B cell (primary cell): ENCODE measurements around the gene HEXIM2. TPM values are rescaled to one million over a fixed set of nuclear protein-coding genes. Genes with fewer than 3 reads are reported as not detected.

Experiments
- ATAC-seq: fragments of 200-7000 bp; cut with Tn5 transposase; one replicate; pipeline ENCODE4 v1.10.0; 2021; ENCODE audit warnings: low read depth, mild to moderate bottlenecking, moderate number of reproducible peaks, moderate library complexity
- CTCF ChIA-PET: fragments of 350-600 bp; sonication (Branson Sonifier 250); formaldehyde crosslinking; loops from one replicate; lab custom pipeline; 2021; ENCODE audit warnings: antibody characterized with exemption, inconsistent platforms; lab: Charles Lee
- POLR2A ChIA-PET: fragments of 350-600 bp; sonication (Branson Sonifier 250); formaldehyde crosslinking; loops from one replicate; lab custom pipeline; 2021; ENCODE audit warnings: antibody characterized with exemption; lab: Charles Lee
- DNase-seq: peaks from one replicate; pipeline ENCODE4 v3.0.0; 2013
- H2AFZ ChIP-seq: 2 replicates; pipeline ENCODE4 v1.6.1; 2012; ENCODE audit warnings: mild to moderate bottlenecking, low read depth, low read length; ENCODE audit not compliant: insufficient read depth, poor library complexity, severe bottlenecking
- H3K27ac ChIP-seq, 2 donors: 1 replicate in 1 of 2; 2 replicates in 1 of 2; pipeline ENCODE4 v1.5.1; 2012 to 2013; ENCODE audit warnings: low read length in 2 of 2, mild to moderate bottlenecking in 2 of 2, moderate library complexity in 1 of 2
- H3K27me3 ChIP-seq, 4 experiments: fragments of 200-600 bp in 1 of 4; sonication (generic) in 1 of 4; replicated peaks in 1 of 4; 1 replicate in 2 of 4; 2 replicates in 2 of 4; pipeline versions ENCODE4 v1.6.1 to v1.7.0; 2013 to 2016; ENCODE audit warnings: low read length in 3 of 4, mild to moderate bottlenecking in 2 of 4, mixed read lengths in 1 of 4, moderate library complexity in 1 of 4; ENCODE audit not compliant: insufficient read depth in 4 of 4, control insufficient read depth in 3 of 4; ENCODE audit errors: control extremely low read depth in 1 of 4
- H3K36me3 ChIP-seq, 2 experiments: replicated peaks in 1 of 2; 1 replicate in 1 of 2; 2 replicates in 1 of 2; pipeline versions ENCODE4 v1.6.1 to v1.7.1; 2013; ENCODE audit warnings: low read length in 1 of 2; ENCODE audit not compliant: insufficient read depth in 2 of 2, control insufficient read depth in 1 of 2; ENCODE audit errors: control extremely low read depth in 1 of 2, extremely low read depth in 1 of 2
- H3K4me1 ChIP-seq, 2 donors: fragments of 200-600 bp in 1 of 2; sonication (generic) in 1 of 2; 1 replicate in 1 of 2; 2 replicates in 1 of 2; pipeline versions ENCODE4 v1.5.1 to v1.6.1; 2013 to 2017; ENCODE audit warnings: low read length in 2 of 2; ENCODE audit not compliant: control insufficient read depth in 2 of 2, insufficient read depth in 2 of 2
- H3K4me2 ChIP-seq: replicated peaks from 2 replicates; pipeline ENCODE3; 2012; ENCODE audit warnings: mild to moderate bottlenecking, low read depth, low read length; ENCODE audit not compliant: poor library complexity, severe bottlenecking
- H3K4me3 ChIP-seq, 5 experiments: fragments of 200-600 bp in 1 of 5; sonication (generic) in 1 of 5; 1 replicate in 3 of 5; 2 replicates in 2 of 5; pipeline versions ENCODE4 v1.5.1 to v1.7.0; 2011 to 2016; ENCODE audit warnings: low read length in 4 of 5, mild to moderate bottlenecking in 4 of 5, low read depth in 2 of 5, control low read depth in 1 of 5, moderate library complexity in 1 of 5; ENCODE audit not compliant: insufficient read depth in 1 of 5; ENCODE audit errors: control extremely low read depth in 1 of 5, extremely low read depth in 1 of 5
- H3K79me2 ChIP-seq: fragments of 200-600 bp; sonication (generic); one replicate; pipeline ENCODE4 v1.6.0; 2016; ENCODE audit warnings: low read length; ENCODE audit not compliant: control insufficient read depth, insufficient read depth
- H3K9ac ChIP-seq: fragments of 200-600 bp; sonication (generic); 2 replicates; pipeline ENCODE4 v1.6.1; 2017; ENCODE audit warnings: mild to moderate bottlenecking, low read length, moderate library complexity
- H3K9me3 ChIP-seq, 3 donors: one replicate each; pipeline versions ENCODE4 v1.6.1 to v1.7.1; 2013; ENCODE audit warnings: low read length in 2 of 3; ENCODE audit not compliant: control insufficient read depth in 2 of 3, insufficient read depth in 1 of 3; ENCODE audit errors: control extremely low read depth in 1 of 3
- H4K20me1 ChIP-seq: 2 replicates; pipeline ENCODE4 v1.6.0; 2012; ENCODE audit warnings: mild to moderate bottlenecking, low read length; ENCODE audit not compliant: insufficient read depth, control insufficient read depth, poor library complexity, severe bottlenecking
- H3K27ac Mint-ChIP-seq: one replicate; pipeline ENCODE4 v1.8.0; 2021; ENCODE audit warnings: mixed read lengths
- H3K27me3 Mint-ChIP-seq: one replicate; pipeline ENCODE4 v1.8.0; 2021; ENCODE audit warnings: mixed read lengths
- H3K4me1 Mint-ChIP-seq: one replicate; pipeline ENCODE4 v1.8.0; 2021; ENCODE audit warnings: mixed read lengths
- H3K4me3 Mint-ChIP-seq: one replicate; pipeline ENCODE4 v1.8.0; 2021; ENCODE audit warnings: mixed read lengths
- H3K9me3 Mint-ChIP-seq: one replicate; pipeline ENCODE4 v1.8.0; 2022; ENCODE audit warnings: mixed read lengths; ENCODE audit not compliant: insufficient read depth
- CTCF ChIP-seq: fragments of 200-600 bp; IDR thresholded peaks from one replicate; pipeline ENCODE4 v1.8.0; 2022; ENCODE audit warnings: antibody characterized with exemption, mild to moderate bottlenecking
- EZH2 ChIP-seq: IDR thresholded peaks from 2 replicates; pipeline ENCODE4 v1.6.1; 2012; ENCODE audit warnings: borderline replicate concordance, low read depth, mild to moderate bottlenecking, moderate library complexity, low read length; ENCODE audit not compliant: insufficient read depth, poor library complexity, severe bottlenecking
- WGBS: methylation state at CpG from one replicate; pipeline ENCODE4 v1.1.5; 2013; ENCODE audit warnings: missing lambda C conversion rate; ENCODE audit not compliant: insufficient coverage; 5-methylcytosine and 5-hydroxymethylcytosine counted together
- intact Hi-C: fragments of 100-400 bp; cut with micrococcal nuclease; formaldehyde crosslinking; loops from one replicate; pipeline ENCODE4 v1.10.0; 2022
- polyA plus RNA-seq: library from polyadenylated mRNA; depleted of rRNA; stranded (reverse); fragments of >200 nt; gene quantifications from 2 replicates; pipeline ENCODE4 v1.2.3, GENCODE V29; 2012
- total RNA-seq, 2 donors: library from RNA; stranded (reverse); fragments of 120-200 nt in 1 of 2; gene quantifications; 1 replicate in 1 of 2; 2 replicates in 1 of 2; pipeline versions ENCODE4 v1.2.3 to v1.2.4, GENCODE V29; 2013 to 2022

HEXIM2 gene
- total and polyA plus RNA-seq, 2 donors (not counting 1 experiment from before 2014, with no cell fraction given), result 3.7 to 10.0 TPM

DNA sequence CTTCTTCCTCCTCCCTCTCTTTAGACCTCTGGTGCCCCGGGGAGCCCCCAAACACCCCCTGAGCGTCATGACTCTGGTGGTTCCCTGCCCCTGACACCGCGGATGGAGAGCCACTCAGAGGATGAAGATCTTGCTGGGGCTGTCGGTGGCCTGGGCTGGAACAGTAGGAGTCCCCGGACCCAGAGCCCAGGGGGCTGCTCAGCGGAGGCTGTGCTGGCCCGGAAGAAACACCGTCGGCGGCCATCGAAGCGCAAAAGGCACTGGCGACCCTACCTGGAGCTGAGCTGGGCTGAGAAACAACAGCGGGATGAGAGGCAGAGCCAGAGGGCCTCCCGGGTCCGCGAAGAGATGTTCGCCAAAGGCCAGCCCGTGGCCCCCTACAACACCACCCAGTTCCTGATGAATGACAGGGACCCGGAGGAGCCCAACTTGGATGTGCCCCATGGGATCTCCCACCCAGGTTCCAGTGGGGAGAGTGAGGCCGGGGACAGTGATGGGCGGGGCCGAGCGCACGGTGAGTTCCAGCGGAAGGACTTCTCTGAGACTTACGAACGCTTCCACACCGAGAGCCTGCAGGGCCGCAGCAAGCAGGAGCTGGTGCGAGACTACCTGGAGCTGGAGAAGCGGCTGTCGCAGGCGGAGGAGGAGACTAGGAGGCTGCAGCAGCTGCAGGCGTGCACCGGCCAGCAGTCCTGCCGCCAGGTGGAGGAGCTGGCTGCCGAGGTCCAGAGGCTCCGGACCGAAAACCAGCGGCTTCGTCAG is 7.5 kb downstream of the HEXIM2 start:
- no peaks in the 10 kb centered on the region for H3K36me3 ChIP-seq
- no peak overlapping the region for H3K4me3 ChIP-seq
- no peaks in the 10 kb centered on the region for H3K9me3 ChIP-seq
- H3K27ac ChIP-seq, result no peak overlapping the region
- no peaks in the 10 kb centered on the region for H4K20me1 ChIP-seq
- H3K27me3 ChIP-seq, result no peaks in the 10 kb centered on the region
- H3K9ac ChIP-seq, result no peak overlapping the region
- ChIA-PET POLR2A (interaction anchor here (0.6 kb wide), 1 partner anchor 12 kb away, joined by 4 read pairs; no protein-coding TSS in a partner anchor), CTCF (interaction anchor here (1.4 kb wide), 1 partner anchor 20 kb away, joined by 5 read pairs; no protein-coding TSS in a partner anchor)
- H3K9me3 Mint-ChIP-seq, result no peaks in the 10 kb centered on the region
- DNase-seq, result no peak
- H3K79me2 ChIP-seq, result no peaks in the 10 kb centered on the region
- ATAC-seq, result no peak
- peaks cover 12% of the 10 kb centered on the region for H3K4me1 Mint-ChIP-seq
- no peak overlapping the region for H3K27ac Mint-ChIP-seq
- intact Hi-C loops, result no loop called here
- no peak overlapping the region for H2AFZ ChIP-seq
- peaks cover 11 to 16% of the 10 kb centered on the region in 2 donors for H3K4me1 ChIP-seq
- H3K4me2 ChIP-seq, result no peak overlapping the region
- TF ChIP-seq EZH2 (no peak), CTCF (no peak)
- 98% methylated on average over 39 of the region's 43 CpGs for WGBS
- H3K4me3 Mint-ChIP-seq, result no peak overlapping the region
- H3K27me3 Mint-ChIP-seq, result no peaks in the 10 kb centered on the region

- DNase-seq (no peak), ATAC-seq (no peak)
- Histone ChIP-seq H3K4me2 (no peak overlapping the region), H3K79me2 (no peaks in the 10 kb centered on the region), H3K4me3 (no peak overlapping the region), H3K27me3 (no peaks in the 10 kb centered on the region), H4K20me1 (no peaks in the 10 kb centered on the region), H3K36me3 (no peaks in the 10 kb centered on the region), H3K9ac (no peak overlapping the region), H2AFZ (no peak overlapping the region), H3K9me3 (no peaks in the 10 kb centered on the region), H3K27ac (no peak overlapping the region), H3K4me1 (peaks cover 11 to 16% of the 10 kb centered on the region in 2 donors)
- CTCF ChIA-PET, result interaction anchor here (0.9 to 1.4 kb wide), 2 partner anchors 21 to 35 kb away, joined by 4 to 5 read pairs; partner anchors contain the start of gene ACBD4
- H3K4me1 Mint-ChIP-seq, result peaks cover 12% of the 10 kb centered on the region
- TF ChIP-seq EZH2, result no peak
- no peak for TF ChIP-seq CTCF
- 92% methylated on average over 11 of the region's 12 CpGs for WGBS
- H3K27ac Mint-ChIP-seq, result peak overlapping the region; percentile 50
- H3K27me3 Mint-ChIP-seq, result no peaks in the 10 kb centered on the region
- H3K9me3 Mint-ChIP-seq, result no peaks in the 10 kb centered on the region
- intact Hi-C loops, result no loop called here
- POLR2A ChIA-PET, result interaction anchor here (0.5 to 3.6 kb wide), 4 partner anchors 9 to 21 kb away, joined by 3 to 23 read pairs (median 13); partner anchors contain the start of genes HEXIM1 and HEXIM2
- H3K4me3 Mint-ChIP-seq, result no peak overlapping the region
These were observed 8.7 kb downstream of the HEXIM2 start for GRCh38 chr17:45170280-45170930.
